Naive B cell (primary cell): ENCODE measurements around the gene CACNB4. TPM values are rescaled to one million over a fixed set of nuclear protein-coding genes. Genes with fewer than 3 reads are reported as not detected.

Experiments
- ATAC-seq, 2 donors: fragments of 150-1000 bp; cut with Tn5 transposase; 2 replicates each; pipeline ENCODE4 v1.10.0; 2021; ENCODE audit warnings: low read depth in 2 of 2, mild to moderate bottlenecking in 2 of 2, moderate library complexity in 2 of 2
- DNase-seq: peaks from one replicate; pipeline ENCODE4 v3.0.0; 2022
- H3K27ac Mint-ChIP-seq, 6 donors: one replicate each; pipeline ENCODE4 v1.8.0; 2020 to 2022; ENCODE audit warnings: mild to moderate bottlenecking in 6 of 6, mixed read lengths in 6 of 6, moderate library complexity in 5 of 6, inconsistent platforms in 2 of 6
- H3K27me3 Mint-ChIP-seq, 3 donors: one replicate each; pipeline ENCODE4 v1.8.0; 2021 to 2022; ENCODE audit warnings: mixed read lengths in 3 of 3, mild to moderate bottlenecking in 1 of 3
- H3K36me3 Mint-ChIP-seq, 2 donors: one replicate each; pipeline ENCODE4 v1.8.0; 2020 to 2022; ENCODE audit warnings: mixed read lengths in 2 of 2, inconsistent platforms in 1 of 2, mild to moderate bottlenecking in 1 of 2
- H3K4me1 Mint-ChIP-seq, 3 donors: one replicate each; pipeline ENCODE4 v1.8.0; 2020 to 2022; ENCODE audit warnings: mixed read lengths in 3 of 3, inconsistent platforms in 1 of 3, mild to moderate bottlenecking in 1 of 3, moderate library complexity in 1 of 3
- H3K4me3 Mint-ChIP-seq, 8 donors: one replicate each; pipeline ENCODE4 v1.8.0; 2020 to 2022; ENCODE audit warnings: mild to moderate bottlenecking in 8 of 8, mixed read lengths in 8 of 8, moderate library complexity in 8 of 8, inconsistent platforms in 2 of 8
- H3K9me3 Mint-ChIP-seq, 7 donors: one replicate each; pipeline ENCODE4 v1.8.0; 2020 to 2022; ENCODE audit warnings: mixed read lengths in 7 of 7, mild to moderate bottlenecking in 5 of 7, inconsistent platforms in 2 of 7, moderate library complexity in 1 of 7
- polyA plus RNA-seq, 6 donors: library from polyadenylated mRNA; unstranded; fragments of 300-500 nt; fragmentation: Illumina TruSeq; gene quantifications; one replicate each; pipeline ENCODE4 v1.2.3, GENCODE V29; 2021; ENCODE audit warnings: low read depth in 6 of 6

The CACNB4 gene
- polyA plus RNA-seq, 6 donors from 2014 or later: 0.10 to 3.2 TPM; not detected in 4

DNA sequence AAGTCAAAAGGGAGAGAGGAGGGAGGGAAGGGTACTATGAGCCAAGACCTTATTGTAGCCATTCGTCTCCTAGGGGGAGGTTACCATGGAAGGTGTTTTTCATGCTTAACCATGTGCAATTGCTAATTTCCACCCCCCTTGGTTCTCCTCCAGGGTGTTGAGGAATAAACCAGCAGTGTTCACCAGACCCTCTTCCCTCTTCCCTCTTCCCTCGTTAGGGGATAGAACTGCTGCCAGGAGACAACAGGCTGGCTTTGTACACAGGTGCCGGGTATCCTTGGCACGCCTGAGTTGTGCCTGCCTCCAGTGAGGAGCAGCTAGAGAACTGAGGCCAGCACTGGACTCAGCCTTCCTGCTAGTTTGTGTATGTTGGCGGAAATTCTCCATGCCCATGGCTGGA lies 229.6 kb downstream of the CACNB4 start:
- Mint-ChIP-seq H3K27ac (no peak overlapping the region), H3K9me3 (no peaks in the 10 kb centered on the region), H3K4me1 (no peaks in the 10 kb centered on the region), H3K36me3 (no peaks in the 10 kb centered on the region), H3K4me3 (no peak overlapping the region), H3K27me3 (peaks cover 0 to 9% (median 9%) of the 10 kb centered on the region in 3 donors)
- ATAC-seq (no peak), DNase-seq (no peak)

- Mint-ChIP-seq H3K27ac (no peak overlapping the region), H3K4me3 (no peak overlapping the region), H3K27me3 (no peaks in the 10 kb centered on the region), H3K9me3 (no peaks in the 10 kb centered on the region), H3K36me3 (no peaks in the 10 kb centered on the region), H3K4me1 (no peaks in the 10 kb centered on the region)
- DNase-seq: no peak
- ATAC-seq: no peak
Measured at GRCh38 chr2:151862700-151863099, 236.1 kb downstream of the CACNB4 start.

DNA sequence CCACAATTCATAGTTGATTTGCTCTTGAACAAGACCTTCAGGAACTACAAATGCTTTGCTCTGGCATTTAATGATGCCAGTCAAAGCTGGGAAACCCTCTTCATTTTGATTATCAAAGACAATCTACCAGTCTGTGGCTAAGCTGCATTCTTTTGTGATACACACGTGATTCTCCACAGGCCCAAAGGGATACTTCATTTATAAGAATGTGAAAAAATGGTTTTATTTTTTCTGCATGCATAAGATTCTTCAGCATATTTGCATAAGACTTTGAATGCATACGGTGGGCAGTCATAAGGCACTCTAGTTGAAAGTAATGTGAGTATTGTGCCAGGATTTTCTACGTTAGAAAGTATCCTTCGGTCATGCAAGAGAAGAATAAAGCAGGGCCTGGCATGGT lies 237.7 kb downstream of the CACNB4 start:
- no peak for DNase-seq
- Mint-ChIP-seq H3K9me3 (no peaks in the 10 kb centered on the region), H3K4me3 (no peak overlapping the region), H3K36me3 (no peaks in the 10 kb centered on the region), H3K27me3 (no peaks in the 10 kb centered on the region), H3K27ac (no peak overlapping the region), H3K4me1 (no peaks in the 10 kb centered on the region)
- no peak for ATAC-seq

DNA sequence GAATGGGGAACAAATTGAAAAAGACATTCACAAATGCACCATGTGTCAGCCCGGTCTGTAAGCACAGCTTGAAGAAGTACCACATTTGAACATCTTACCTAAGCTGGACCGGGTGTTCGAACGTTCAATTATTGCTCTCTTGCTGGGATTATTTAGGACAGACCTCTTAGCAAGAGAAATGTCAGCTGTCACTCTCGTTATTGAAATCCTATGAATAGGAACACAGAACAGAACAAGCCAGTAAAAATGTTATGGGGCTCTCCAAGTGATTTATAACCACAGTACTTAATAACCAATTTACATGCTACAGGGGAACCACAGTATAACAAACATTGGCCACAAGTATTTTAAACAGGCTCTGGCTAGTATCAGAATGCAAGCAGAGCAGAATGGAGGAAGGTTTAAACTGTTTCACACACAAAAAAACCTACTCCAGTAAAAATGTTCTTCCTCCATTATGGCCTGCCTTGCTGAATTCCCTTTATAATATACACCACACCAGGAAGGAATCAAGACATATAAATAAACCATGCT lies 238.2 kb downstream of the CACNB4 start:
- no peaks in the 10 kb centered on the region for H3K36me3 Mint-ChIP-seq
- H3K4me1 Mint-ChIP-seq: no peaks in the 10 kb centered on the region
- H3K9me3 Mint-ChIP-seq: no peaks in the 10 kb centered on the region
- DNase-seq (no peak), ATAC-seq (no peak)
- no peak overlapping the region for H3K27ac Mint-ChIP-seq
- H3K4me3 Mint-ChIP-seq: no peak overlapping the region
- H3K27me3 Mint-ChIP-seq: no peaks in the 10 kb centered on the region

GRCh38 chr2:151860210-151860609 lies 238.6 kb downstream of the CACNB4 start:
- Mint-ChIP-seq H3K27me3 (no peaks in the 10 kb centered on the region), H3K9me3 (no peaks in the 10 kb centered on the region), H3K4me3 (no peak overlapping the region), H3K4me1 (no peaks in the 10 kb centered on the region), H3K36me3 (no peaks in the 10 kb centered on the region), H3K27ac (no peak overlapping the region)
- ATAC-seq (no peak), DNase-seq (no peak)

- no peaks in the 10 kb centered on the region for H3K9me3 Mint-ChIP-seq
- H3K4me3 Mint-ChIP-seq: no peak overlapping the region
- H3K27me3 Mint-ChIP-seq: no peaks in the 10 kb centered on the region
- no peak overlapping the region for H3K27ac Mint-ChIP-seq
- ATAC-seq: no peak
- no peak for DNase-seq
- H3K36me3 Mint-ChIP-seq: no peaks in the 10 kb centered on the region
- H3K4me1 Mint-ChIP-seq: no peaks in the 10 kb centered on the region
Measured at GRCh38 chr2:151857650-151858049, 241.2 kb downstream of the CACNB4 start.

- Mint-ChIP-seq H3K27ac (no peak overlapping the region), H3K4me3 (peak overlapping the region in 1 of 8 donors; percentile 20), H3K36me3 (no peaks in the 10 kb centered on the region), H3K27me3 (no peaks in the 10 kb centered on the region), H3K4me1 (no peaks in the 10 kb centered on the region), H3K9me3 (no peaks in the 10 kb centered on the region)
- DNase-seq (no peak), ATAC-seq (no peak)
Measured at GRCh38 chr2:151855111-151855510, 243.7 kb downstream of the CACNB4 start.

DNA sequence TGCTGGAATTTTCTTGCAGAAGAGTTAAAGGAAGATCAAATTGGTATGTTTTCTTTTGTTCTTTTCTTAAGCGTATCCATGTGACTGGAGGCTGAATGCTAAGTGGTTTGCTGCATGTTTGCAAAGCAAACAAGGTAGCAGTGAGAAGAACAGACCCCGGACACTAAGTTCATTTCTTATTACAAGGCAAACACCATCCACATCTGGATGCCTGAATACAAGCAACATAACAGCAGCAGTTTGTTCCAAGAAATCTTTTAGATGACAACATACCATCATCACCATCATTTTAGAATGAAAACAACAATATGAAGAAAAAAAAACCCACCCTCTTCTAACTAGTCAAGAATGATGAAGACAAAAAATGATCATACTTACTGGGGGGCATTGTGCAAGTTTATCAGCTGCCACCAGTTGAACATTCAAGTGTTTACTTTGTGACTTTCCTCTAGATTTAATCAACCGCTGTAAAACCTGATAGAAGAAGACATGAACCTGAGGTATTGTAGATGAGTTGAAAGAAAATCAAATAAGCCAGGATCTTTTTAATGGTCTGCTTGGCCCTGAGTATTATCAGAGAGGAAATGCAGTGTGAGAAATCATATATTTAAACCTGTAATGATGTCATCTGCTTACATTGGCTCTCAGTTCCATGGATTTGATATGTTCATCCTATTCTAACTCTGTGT lies 245.6 kb downstream of the CACNB4 start:
- H3K36me3 Mint-ChIP-seq: no peaks in the 10 kb centered on the region
- no peak overlapping the region for H3K27ac Mint-ChIP-seq
- H3K9me3 Mint-ChIP-seq: no peaks in the 10 kb centered on the region
- DNase-seq: no peak
- ATAC-seq: no peak
- H3K27me3 Mint-ChIP-seq: peaks cover 0 to under 1% (median 0%) of the 10 kb centered on the region in 3 donors
- H3K4me3 Mint-ChIP-seq: no peak overlapping the region
- H3K4me1 Mint-ChIP-seq: no peaks in the 10 kb centered on the region

GRCh38 chr2:151852260-151853069 lies 246.4 kb downstream of the CACNB4 start:
- no peak for DNase-seq
- H3K4me1 Mint-ChIP-seq: no peaks in the 10 kb centered on the region
- no peak overlapping the region for H3K27ac Mint-ChIP-seq
- ATAC-seq: no peak
- H3K36me3 Mint-ChIP-seq: peaks cover 0 to 4% of the 10 kb centered on the region in 2 donors
- peaks cover 0 to 8% (median 0%) of the 10 kb centered on the region in 3 donors for H3K27me3 Mint-ChIP-seq
- H3K4me3 Mint-ChIP-seq: no peak overlapping the region
- no peaks in the 10 kb centered on the region for H3K9me3 Mint-ChIP-seq

DNA sequence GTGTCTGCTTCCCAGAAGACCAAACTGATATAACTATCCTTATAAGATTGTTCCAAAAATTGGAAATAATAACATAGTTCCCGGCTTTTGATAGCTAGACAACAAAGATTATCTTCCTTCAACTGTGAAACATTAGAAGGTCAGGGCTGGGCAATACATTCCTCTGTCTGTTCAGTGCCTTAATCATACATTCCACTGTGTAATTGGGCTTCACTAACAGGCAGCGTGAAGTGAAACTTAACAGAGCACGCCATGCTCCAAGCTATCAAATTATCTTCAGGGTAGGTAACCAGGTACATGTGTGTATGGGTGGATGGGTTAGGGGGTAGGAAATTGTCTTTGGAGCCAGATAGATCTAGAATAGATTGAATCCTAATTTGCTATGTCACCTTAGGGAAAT lies 247.1 kb downstream of the CACNB4 start:
- Mint-ChIP-seq H3K4me3 (no peak overlapping the region), H3K27ac (no peak overlapping the region), H3K36me3 (peaks cover 0 to 4% of the 10 kb centered on the region in 2 donors), H3K9me3 (no peaks in the 10 kb centered on the region), H3K4me1 (no peaks in the 10 kb centered on the region), H3K27me3 (peaks cover 0 to 8% (median 0%) of the 10 kb centered on the region in 3 donors)
- DNase-seq (no peak), ATAC-seq (no peak)

GRCh38 chr2:151849413-151850010 lies 249.3 kb downstream of the CACNB4 start:
- H3K27me3 Mint-ChIP-seq: peaks cover 0 to 8% (median 0%) of the 10 kb centered on the region in 3 donors
- DNase-seq (no peak), ATAC-seq (no peak)
- peak overlapping the region in 1 of 6 donors; percentile 40 for H3K27ac Mint-ChIP-seq
- H3K9me3 Mint-ChIP-seq: no peaks in the 10 kb centered on the region
- no peak overlapping the region for H3K4me3 Mint-ChIP-seq
- H3K4me1 Mint-ChIP-seq: peaks cover 0 to 3% (median under 1%) of the 10 kb centered on the region in 3 donors
- peaks cover 0 to 4% of the 10 kb centered on the region in 2 donors for H3K36me3 Mint-ChIP-seq

- H3K27me3 Mint-ChIP-seq: peaks cover 0 to 8% (median 0%) of the 10 kb centered on the region in 3 donors
- DNase-seq (no peak), ATAC-seq (no peak)
- H3K4me1 Mint-ChIP-seq: peaks cover 6 to 16% (median 15%) of the 10 kb centered on the region in 3 donors
- H3K4me3 Mint-ChIP-seq: no peak overlapping the region
- no peaks in the 10 kb centered on the region for H3K9me3 Mint-ChIP-seq
- H3K36me3 Mint-ChIP-seq: peaks cover 0 to 4% of the 10 kb centered on the region in 2 donors
- peak overlapping the region in 2 of 6 donors; percentile 57 to 73 for H3K27ac Mint-ChIP-seq
Measured at GRCh38 chr2:151845884-151846283, 253.0 kb downstream of the CACNB4 start.

DNA sequence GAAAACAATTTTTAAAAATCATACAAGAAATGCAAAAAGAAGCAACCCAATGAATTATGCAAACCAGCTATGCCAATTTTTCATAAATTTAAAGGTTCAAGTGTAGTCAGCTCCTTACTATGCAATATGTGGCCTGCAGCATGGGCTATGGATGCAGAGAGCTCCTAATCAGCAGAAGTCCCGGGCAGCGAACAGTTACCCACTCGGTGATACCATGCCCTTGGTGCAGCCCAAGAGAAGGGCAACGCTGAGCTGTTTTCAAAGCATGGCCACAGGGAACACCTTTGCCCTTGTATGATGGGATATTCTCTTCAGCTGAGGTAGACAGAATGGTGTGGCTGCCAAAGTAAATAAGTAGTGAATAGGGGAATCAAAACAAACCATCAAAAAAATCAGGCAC lies 253.4 kb downstream of the CACNB4 start:
- peaks cover 0 to 4% of the 10 kb centered on the region in 2 donors for H3K36me3 Mint-ChIP-seq
- H3K4me1 Mint-ChIP-seq: peaks cover 6 to 16% (median 15%) of the 10 kb centered on the region in 3 donors
- ATAC-seq: no peak
- peak overlapping the region in 2 of 6 donors; percentile 57 to 73 for H3K27ac Mint-ChIP-seq
- no peak overlapping the region for H3K4me3 Mint-ChIP-seq
- no peaks in the 10 kb centered on the region for H3K9me3 Mint-ChIP-seq
- peaks cover 0 to 8% (median 0%) of the 10 kb centered on the region in 3 donors for H3K27me3 Mint-ChIP-seq
- DNase-seq: no peak
